ENCODE measurements around the gene SERPIND1.
A peak's percentile ranks its signal among the peaks of the same experiment; 100 is the strongest.

The SERPIND1 gene

DNA sequence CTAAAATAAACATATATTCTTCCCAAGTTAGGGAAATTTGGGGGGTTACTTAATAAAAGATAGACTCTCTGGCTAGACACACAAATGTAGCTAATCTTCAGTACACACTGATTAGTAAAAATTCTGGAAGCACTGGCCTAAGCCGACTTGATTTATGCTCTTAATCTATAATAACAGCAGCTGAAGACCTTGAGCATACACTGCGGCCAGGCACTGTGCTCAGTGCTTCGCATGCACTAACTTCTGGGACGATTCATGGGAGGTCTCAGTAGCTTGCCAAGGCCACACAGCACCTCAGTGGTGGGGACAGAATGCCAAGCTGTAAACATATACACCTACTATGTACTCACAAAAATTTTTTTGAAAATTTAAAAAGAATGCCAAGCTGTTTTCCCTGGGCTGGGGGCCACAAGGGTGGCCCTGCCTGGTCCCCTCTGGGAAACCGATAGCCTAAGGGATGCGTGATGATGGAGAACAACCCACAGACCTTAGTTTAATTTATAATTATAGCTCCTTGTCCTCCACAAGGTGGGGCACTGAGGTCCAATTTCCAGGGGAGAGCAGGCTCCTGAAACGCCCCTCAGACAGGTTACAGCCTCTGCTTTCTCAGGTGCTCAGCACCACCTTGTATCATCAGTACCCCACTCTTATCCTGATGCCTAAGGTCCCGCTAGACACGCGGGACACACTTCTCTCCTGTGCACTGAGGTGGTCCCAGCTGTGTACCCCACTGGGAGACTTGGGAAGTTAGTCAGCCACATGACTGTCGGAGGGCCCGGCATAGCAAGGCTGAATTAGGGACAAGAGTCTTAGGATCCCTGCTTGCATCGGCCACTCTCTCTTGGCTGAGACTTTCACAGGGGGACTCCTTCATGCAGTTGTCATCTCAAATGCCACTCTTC lies 20.1 kb downstream of the SERPIND1 start:
- no peak for DNase-seq

DNA sequence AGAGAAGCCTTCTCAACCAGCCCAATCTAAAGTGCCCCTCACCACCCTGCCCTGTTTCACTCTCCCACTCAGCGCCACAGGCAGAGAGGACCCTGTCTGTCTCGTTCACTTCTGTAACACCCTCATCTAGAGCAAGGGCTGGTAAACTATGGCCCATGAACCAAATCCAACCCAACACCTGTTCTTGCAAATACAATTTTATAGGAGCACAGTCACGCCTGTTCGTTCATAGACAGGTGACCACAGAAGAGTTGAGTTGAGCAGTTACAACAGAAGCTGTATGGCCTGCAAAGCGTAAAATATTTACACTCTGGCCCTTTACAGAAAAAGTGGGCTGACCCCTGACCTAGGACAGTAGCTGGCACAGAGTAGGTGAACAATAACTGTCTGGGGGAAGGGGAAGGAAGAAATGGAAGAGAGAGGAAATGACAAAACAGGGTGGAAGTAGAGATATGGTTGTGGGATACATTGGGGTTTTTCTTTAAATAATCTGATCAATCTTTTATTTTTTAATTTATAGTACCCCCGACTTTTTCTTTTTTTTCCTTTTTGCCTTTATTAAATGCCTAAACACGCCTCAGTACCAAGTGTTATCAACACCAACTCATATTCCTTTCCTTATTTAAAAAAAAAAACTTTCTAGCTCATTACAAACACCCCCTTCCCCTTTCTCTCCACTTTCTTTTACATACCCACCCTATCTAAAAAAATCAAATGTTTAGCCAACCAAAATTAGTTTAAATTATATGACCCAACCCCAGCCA lies 20.9 kb downstream of the SERPIND1 start:
- no peak for DNase-seq

- no peak for DNase-seq
Measured at GRCh38 chr22:20796731-20797130, 22.8 kb downstream of the SERPIND1 start.

- DNase-seq = no peak
Measured at GRCh38 chr22:20798218-20798617, 24.3 kb downstream of the SERPIND1 start.

- DNase-seq = no peak
Measured at GRCh38 chr22:20798974-20799373, 25.1 kb downstream of the SERPIND1 start.

- no peak for DNase-seq
Measured at GRCh38 chr22:20799449-20799848, 25.5 kb downstream of the SERPIND1 start.

DNA sequence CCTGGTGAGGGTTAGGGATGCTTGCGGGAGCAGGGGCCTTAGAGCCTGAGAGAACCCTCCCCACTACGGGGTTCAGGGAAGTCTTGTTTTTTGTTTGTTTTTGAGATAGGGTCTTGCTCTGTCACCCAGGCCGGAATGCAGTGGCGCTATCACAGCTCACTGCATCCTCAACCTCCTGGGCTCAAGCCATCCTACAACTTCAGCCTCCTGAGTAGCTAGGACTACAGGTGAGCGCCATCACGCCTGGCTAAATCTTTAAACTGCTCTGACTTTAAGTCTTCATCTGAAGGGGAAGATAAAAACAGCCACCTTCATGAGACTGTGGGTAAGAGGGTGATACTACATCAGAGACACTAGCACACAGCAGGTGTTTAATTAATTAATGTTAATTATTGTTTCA lies 28.5 kb downstream of the SERPIND1 start:
- DNase-seq = no peak

GRCh38 chr22:20802922-20803553 lies 29.1 kb downstream of the SERPIND1 start:
- DNase-seq = no peak

DNA sequence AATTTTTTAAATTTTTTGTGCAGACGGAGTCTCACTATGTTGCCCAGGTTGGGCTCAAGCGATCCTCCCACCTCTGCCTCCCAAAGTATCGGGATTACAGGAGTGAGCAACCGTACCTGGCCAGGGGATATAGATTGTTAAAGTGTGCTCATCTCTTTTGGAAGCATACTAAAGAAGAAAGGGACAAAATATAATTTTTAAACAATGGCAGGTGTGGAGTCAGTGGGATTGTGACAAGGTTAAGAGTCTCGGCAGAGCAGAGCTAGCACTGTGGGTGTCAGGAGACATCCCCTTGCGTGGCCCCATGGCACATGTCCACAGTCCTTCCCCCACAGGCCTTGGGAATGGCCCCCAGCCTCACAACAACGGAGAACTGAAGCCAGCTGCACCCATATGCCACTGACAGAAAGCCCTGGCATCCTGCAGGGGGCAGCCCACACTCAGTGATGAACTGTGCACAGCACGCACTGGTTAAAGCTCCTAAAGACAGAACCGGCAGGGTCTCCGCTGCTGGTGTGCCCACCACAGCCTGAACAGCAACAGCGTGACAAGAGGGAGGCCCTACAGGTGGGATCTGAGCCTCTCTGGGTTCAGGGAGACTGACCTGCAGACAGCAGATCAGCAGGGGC lies 29.9 kb downstream of the SERPIND1 start:
- DNase-seq = peak; percentile 29 to 51

DNA sequence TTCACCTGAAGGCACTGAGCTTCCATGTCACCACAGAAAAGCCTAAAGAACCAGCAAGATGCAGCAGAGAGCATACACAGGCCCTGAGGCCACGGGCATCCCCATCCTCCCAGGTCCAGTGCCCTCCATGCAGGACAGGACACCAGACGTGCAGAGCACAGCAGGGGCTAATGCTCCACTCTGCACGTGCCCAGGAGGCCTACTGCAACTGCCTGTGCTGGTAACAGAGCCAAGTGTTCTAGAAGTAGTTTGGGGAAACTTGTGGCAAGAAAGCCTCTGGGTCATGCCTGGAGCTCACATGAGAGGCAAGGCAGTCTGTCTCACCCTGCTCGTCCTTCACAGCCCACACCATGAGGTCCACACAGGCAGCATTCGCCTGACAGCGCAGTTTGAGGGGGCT lies 30.7 kb downstream of the SERPIND1 start:
- no peak for DNase-seq

DNA sequence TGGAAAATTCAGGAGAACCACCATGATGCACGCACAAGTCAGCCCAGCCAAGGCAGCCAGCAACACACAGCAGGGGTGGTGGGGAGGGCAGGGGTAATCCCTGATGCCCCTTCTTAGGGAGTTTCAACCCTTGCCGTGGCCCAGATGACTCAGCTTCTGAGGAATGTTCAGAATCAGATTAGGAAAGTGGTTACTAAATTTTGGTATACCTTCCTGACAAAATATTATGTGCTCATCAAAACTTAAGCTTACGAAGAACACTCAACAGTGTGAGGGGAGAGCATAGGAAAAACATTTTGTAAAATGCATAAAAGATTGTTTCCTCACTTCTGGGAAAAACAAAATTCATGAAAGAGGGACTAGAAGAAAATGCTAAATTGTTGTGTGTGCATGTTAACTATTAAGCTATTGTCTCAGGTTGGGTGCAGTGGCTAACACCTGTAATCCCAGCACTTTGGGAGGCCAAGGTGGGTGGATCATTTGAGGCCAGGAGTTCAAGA lies 32.1 kb downstream of the SERPIND1 start:
- peak in 1 of 2 experiments; percentile 11 for DNase-seq

DNA sequence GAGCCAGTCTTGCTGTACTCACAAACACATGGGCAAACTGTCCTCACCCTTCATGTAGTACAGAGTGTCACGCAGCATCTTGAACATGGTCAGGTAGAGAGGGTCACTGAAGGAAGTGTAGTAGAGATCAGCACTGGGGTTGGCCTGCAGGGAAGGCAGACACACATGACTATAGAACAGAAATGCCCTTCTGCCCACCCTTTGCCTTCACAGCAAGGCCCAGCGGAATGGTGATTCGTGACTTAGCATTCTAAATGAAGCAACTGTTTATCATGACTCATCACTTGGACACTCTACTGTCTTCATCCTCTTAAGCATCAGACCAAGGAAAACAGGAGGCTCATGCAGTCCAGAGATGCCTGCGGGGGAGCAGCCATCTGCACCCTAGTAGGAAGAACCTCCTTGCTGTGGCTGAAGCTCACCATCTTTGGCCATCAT lies 33.4 kb downstream of the SERPIND1 start:
- no peak for DNase-seq

- no peak for DNase-seq
Measured at GRCh38 chr22:20808844-20809243, 34.9 kb downstream of the SERPIND1 start.

GRCh38 chr22:20809538-20810185 lies 35.7 kb downstream of the SERPIND1 start:
- DNase-seq = no peak

DNA sequence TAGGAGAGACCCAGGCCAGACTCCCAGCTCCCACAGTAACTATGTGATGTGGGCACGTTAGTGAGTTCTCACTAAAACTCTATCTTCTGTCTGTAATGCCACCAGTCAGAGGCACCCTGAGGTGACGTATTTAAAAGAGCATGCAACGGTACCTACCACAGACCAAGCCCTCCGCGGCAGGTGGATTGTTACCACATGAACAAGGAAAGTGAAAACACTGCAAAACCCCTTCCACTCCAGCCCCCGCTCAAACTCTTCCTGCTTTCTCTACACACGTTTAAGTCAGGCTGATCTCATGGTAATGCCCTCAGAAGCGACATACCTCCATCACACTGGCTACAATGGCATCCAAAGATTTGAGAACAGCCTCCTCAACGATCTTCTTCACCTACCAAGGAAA lies 36.7 kb downstream of the SERPIND1 start:
- peak; percentile 5 to 9 for DNase-seq

DNA sequence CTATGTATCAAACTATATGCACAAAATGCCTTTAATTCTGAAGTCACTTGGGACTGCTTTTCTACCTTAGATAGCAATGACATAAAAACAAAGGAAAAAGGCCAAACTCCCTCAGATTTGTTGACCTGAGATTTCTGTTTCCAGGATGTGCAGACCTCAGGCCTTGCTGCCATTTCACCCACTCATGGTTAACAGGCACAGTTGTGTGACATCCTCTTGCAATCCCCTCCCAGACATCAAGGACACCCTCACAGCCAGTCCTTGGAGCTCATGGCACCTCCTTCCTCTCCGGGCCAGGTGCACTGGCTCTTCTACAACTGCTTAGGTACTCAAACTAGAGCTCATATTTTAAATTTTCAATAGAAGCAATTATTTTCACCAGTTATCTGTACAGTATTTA lies 37.3 kb downstream of the SERPIND1 start:
- no peak for DNase-seq

- no peak for DNase-seq
Measured at GRCh38 chr22:20811971-20812660, 38.2 kb downstream of the SERPIND1 start.

- no peak for DNase-seq
Measured at GRCh38 chr22:20813056-20813455, 39.1 kb downstream of the SERPIND1 start.

DNA sequence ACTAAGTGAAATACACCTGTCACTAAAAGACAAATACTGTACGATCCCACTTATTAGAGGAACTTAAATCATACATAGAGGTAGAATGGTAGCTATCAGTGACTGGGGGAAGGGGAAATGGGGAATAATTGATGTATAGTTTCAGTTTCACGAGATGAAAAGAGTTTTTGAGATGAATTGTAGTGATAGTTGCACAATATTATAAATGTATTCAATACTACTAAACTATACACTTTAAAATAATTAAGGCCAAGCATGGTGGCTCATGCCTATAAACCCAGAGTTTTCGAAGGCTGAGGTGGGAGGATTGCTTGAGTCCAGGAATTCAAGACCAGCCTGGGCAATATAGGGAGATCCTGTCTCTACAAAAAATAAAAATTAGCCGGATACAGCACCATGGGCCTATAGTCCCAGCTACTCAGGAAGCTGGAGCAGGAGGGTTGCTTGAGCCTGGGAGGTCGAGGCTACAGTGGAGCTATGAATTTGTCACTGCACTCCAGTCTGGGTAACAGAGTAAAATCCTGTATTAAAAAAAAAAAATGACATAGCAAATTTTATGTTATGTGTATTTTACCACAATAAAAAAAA lies 40.4 kb downstream of the SERPIND1 start:
- DNase-seq = no peak

DNA sequence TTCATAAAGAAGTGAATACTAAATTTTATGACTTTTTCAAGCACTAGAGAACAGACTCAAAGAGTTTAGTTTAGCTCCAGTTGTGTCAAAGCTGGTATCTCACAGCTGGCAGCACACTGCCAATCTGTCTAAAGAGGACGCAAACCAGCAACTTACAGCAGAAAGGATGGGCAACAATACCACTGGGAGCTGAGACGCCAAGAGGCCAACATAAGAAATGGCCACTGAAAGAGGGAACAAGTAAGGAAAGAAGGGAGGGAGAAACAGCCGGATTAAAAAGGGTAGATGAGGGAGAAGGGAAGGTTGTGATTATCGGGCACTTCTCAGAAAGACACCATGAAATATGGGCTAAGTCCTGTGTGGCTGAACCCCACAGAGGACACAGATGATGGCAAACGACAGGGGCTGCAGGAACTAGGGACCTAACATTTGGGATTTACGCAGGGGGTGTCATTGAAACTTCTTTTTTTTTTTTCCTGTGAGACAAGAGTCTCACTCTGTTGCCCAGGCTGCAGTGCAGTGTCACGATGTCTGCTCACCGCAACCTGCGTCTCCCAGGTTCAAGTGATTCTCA lies 41.7 kb downstream of the SERPIND1 start:
- no peak for DNase-seq

GRCh38 chr22:20816559-20816958 lies 42.6 kb downstream of the SERPIND1 start:
- no peak for DNase-seq

Data from activated CD4-positive, alpha-beta T cell treated with anti-CD3 and anti-CD28 coated beads, Interleukin-2, amount 50 U/mL, for 48 hours (primary cell).